SK-N-MC (cell line): Measurements from ENCODE around the gene RBM23.

Experiments used
- EZH2 ChIP-seq: fragments of 200-600 bp; sonication (generic); IDR thresholded peaks from one replicate; pipeline ENCODE4 v1.6.1; 2017; ENCODE audit warnings: antibody characterized with exemption
- FOXP2 ChIP-seq: optimal IDR thresholded peaks from 2 replicates; pipeline ENCODE3; 2011; ENCODE audit warnings: mild to moderate bottlenecking, moderate library complexity; ENCODE audit not compliant: insufficient read depth; ENCODE audit errors: extremely low read length, control extremely low read depth
- POLR2AphosphoS5 ChIP-seq: IDR thresholded peaks from 2 replicates; pipeline ENCODE4 v1.6.1; 2012; ENCODE audit warnings: mild to moderate bottlenecking, low read depth, low read length, borderline replicate concordance

- TF ChIP-seq POLR2AphosphoS5 (no peak), EZH2 (no peak), FOXP2 (no peak)
These were observed 30.3 kb downstream of the RBM23 start for GRCh38 chr14:22888662-22889061.
